Kidney epithelial cell (primary cell): ENCODE measurements around the gene MYOD1. TPM values are rescaled to one million over a fixed set of nuclear protein-coding genes. Genes with fewer than 3 reads are reported as not detected.
A peak's percentile ranks its signal among the peaks of the same experiment; 100 is the strongest.

Source experiments
- DNase-seq: peaks from one replicate; pipeline ENCODE4 v3.0.0-alpha.2; 2010; ENCODE audit warnings: low read depth
- H3K27me3 ChIP-seq: 2 replicates; pipeline ENCODE4 v1.6.0; 2011; ENCODE audit warnings: low read length; ENCODE audit not compliant: control insufficient read depth, insufficient read depth
- H3K36me3 ChIP-seq: 2 replicates; pipeline ENCODE4 v1.5.1; 2011; ENCODE audit warnings: low read length; ENCODE audit not compliant: control insufficient read depth, insufficient read depth
- H3K4me3 ChIP-seq: 2 replicates; pipeline ENCODE4 v1.5.1; 2011; ENCODE audit warnings: low read depth, mild to moderate bottlenecking, control low read depth, low read length
- total RNA-seq: library from RNA; depleted of rRNA; stranded (reverse); fragments of >200 nt; gene quantifications from 2 replicates; pipeline ENCODE4 v1.2.3, GENCODE V29; 2015
- TF ChIP-seq, protein P1 (sequence below): IDR thresholded peaks from 2 replicates; pipeline ENCODE4 v1.5.1; 2011; ENCODE audit warnings: mild to moderate bottlenecking, moderate library complexity, low read length, control low read depth, inconsistent platforms; ENCODE audit not compliant: insufficient read depth, poor library complexity, severe bottlenecking

Gene MYOD1
- total RNA-seq, 1 donor from 2014 or later = not detected

GRCh38 chr11:17769218-17769617 lies 49.8 kb downstream of the MYOD1 start:
- Histone ChIP-seq H3K27me3 (no peaks in the 10 kb centered on the region), H3K36me3 (no peaks in the 10 kb centered on the region), H3K4me3 (no peak overlapping the region)
- TF ChIP-seq, protein P1, sequence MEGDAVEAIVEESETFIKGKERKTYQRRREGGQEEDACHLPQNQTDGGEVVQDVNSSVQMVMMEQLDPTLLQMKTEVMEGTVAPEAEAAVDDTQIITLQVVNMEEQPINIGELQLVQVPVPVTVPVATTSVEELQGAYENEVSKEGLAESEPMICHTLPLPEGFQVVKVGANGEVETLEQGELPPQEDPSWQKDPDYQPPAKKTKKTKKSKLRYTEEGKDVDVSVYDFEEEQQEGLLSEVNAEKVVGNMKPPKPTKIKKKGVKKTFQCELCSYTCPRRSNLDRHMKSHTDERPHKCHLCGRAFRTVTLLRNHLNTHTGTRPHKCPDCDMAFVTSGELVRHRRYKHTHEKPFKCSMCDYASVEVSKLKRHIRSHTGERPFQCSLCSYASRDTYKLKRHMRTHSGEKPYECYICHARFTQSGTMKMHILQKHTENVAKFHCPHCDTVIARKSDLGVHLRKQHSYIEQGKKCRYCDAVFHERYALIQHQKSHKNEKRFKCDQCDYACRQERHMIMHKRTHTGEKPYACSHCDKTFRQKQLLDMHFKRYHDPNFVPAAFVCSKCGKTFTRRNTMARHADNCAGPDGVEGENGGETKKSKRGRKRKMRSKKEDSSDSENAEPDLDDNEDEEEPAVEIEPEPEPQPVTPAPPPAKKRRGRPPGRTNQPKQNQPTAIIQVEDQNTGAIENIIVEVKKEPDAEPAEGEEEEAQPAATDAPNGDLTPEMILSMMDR = no peak
- no peak for DNase-seq

GRCh38 chr11:17770048-17770652 lies 50.8 kb downstream of the MYOD1 start:
- TF ChIP-seq, protein P1 = peak; percentile 11
- H3K36me3 ChIP-seq = no peaks in the 10 kb centered on the region
- DNase-seq = no peak
- no peaks in the 10 kb centered on the region for H3K27me3 ChIP-seq
- no peak overlapping the region for H3K4me3 ChIP-seq

- DNase-seq = no peak
- Histone ChIP-seq H3K27me3 (no peaks in the 10 kb centered on the region), H3K36me3 (no peaks in the 10 kb centered on the region), H3K4me3 (no peak overlapping the region)
- TF ChIP-seq, protein P1 = no peak
Measured at GRCh38 chr11:17770917-17771316, 51.5 kb downstream of the MYOD1 start.

- H3K4me3 ChIP-seq = no peak overlapping the region
- no peak for DNase-seq
- no peaks in the 10 kb centered on the region for H3K36me3 ChIP-seq
- no peaks in the 10 kb centered on the region for H3K27me3 ChIP-seq
- TF ChIP-seq, protein P1 = no peak
Measured at GRCh38 chr11:17771415-17771814, 52.0 kb downstream of the MYOD1 start.

Other genes with a start within 250 kb of the MYOD1 start
- not detected in 2 replicates for gene ABCC8, start 242.7 kb upstream of the MYOD1 start, total RNA-seq
- 0.75 and 1.8 TPM in 2 replicates for gene USH1C, start 175.2 kb upstream of the MYOD1 start, total RNA-seq
- gene OTOG, start 172.3 kb upstream of the MYOD1 start, total RNA-seq = not detected in 2 replicates
- not detected in 2 replicates for gene KCNC1, start 15.2 kb downstream of the MYOD1 start, total RNA-seq